BLaER1 treated with 17β-estradiol and CSF1 and Interleukin-3, amounts not matched to agents 10 nM and 100 nM (cell line): ENCODE measurements around the gene PRR20A.
"Not testable (repeated sequence)": the region's sequence is repeated elsewhere in the genome, so short reads cannot be mapped to it uniquely, and the experiment has no call there.

ENCODE experiments used
- H3K27ac ChIP-seq, 11 experiments: shearing (Covaris generic); formaldehyde crosslinking; 2 replicates each; pipeline ENCODE4 v1.8.1; 2022
- H3K27me3 ChIP-seq, 11 experiments: shearing (Covaris generic); formaldehyde crosslinking; 2 replicates each; pipeline ENCODE4 v1.8.1; 2022
- H3K36me3 ChIP-seq, 11 experiments: shearing (Covaris generic); formaldehyde crosslinking; 2 replicates each; pipeline ENCODE4 v1.8.1; 2022
- H3K4me1 ChIP-seq, 10 experiments: shearing (Covaris generic); formaldehyde crosslinking; 2 replicates each; pipeline ENCODE4 v1.8.1; 2022
- H3K4me2 ChIP-seq, 11 experiments: shearing (Covaris generic); formaldehyde crosslinking; 2 replicates each; pipeline ENCODE4 v1.8.1; 2022
- H3K4me3 ChIP-seq, 10 experiments: shearing (Covaris generic); formaldehyde crosslinking; 2 replicates each; pipeline ENCODE4 v1.8.1; 2022
- H3K9ac ChIP-seq, 11 experiments: shearing (Covaris generic); formaldehyde crosslinking; 2 replicates each; pipeline ENCODE4 v1.8.1; 2022
- H3K9me3 ChIP-seq, 11 experiments: shearing (Covaris generic); formaldehyde crosslinking; replicated peaks in 1 of 11; 2 replicates each; pipeline ENCODE4 v1.8.1; 2022
- H4K20me1 ChIP-seq, 11 experiments: shearing (Covaris generic); formaldehyde crosslinking; 2 replicates each; pipeline ENCODE4 v1.8.1; 2022
- Cebpa-rat ChIP-seq, 11 experiments: shearing (Covaris generic); IDR thresholded peaks; 2 replicates each; pipeline ENCODE4 v1.8.1; 2022

PRR20A gene

GRCh38 chr13:57140235-57140968 lies at the start of gene PRR20A:
TSS of gene PRR20A (plus strand) at chr13:57140918. CDS start at chr13:57141305, 387 bp downstream.
- not testable (repeated sequence) for H3K4me3 ChIP-seq, H3K36me3 ChIP-seq, H3K9me3 ChIP-seq, H3K27ac ChIP-seq, H3K9ac ChIP-seq, H4K20me1 ChIP-seq, H3K4me2 ChIP-seq, H3K27me3 ChIP-seq, H3K4me1 ChIP-seq

GRCh38 chr13:57114945-57115344 lies 25.8 kb upstream of the PRR20A start:
- Histone ChIP-seq H3K4me2 (no peak overlapping the region), H3K27ac (no peak overlapping the region), H3K9me3 (0 out of 22 replicates have a peak, but pooled peaks cover 0 to 5% (median 0%) of the 10 kb centered on the region in 11 experiments), H3K36me3 (no peaks in the 10 kb centered on the region), H4K20me1 (no peaks in the 10 kb centered on the region), H3K4me3 (no peak overlapping the region), H3K9ac (no peak overlapping the region), H3K4me1 (no peaks in the 10 kb centered on the region), H3K27me3 (no peaks in the 10 kb centered on the region)
- no peak for TF ChIP-seq Cebpa-rat (IDR thresholded peaks at IDR 0.05)

- no peaks in the 10 kb centered on the region for H3K36me3 ChIP-seq
- no peak overlapping the region for H3K27ac ChIP-seq
- no peak overlapping the region for H3K4me3 ChIP-seq
- H3K4me1 ChIP-seq = no peaks in the 10 kb centered on the region
- no peak for TF ChIP-seq Cebpa-rat (IDR thresholded peaks at IDR 0.05)
- H3K9me3 ChIP-seq = no peaks in the 10 kb centered on the region
- H3K9ac ChIP-seq = no peak overlapping the region
- no peaks in the 10 kb centered on the region for H3K27me3 ChIP-seq
- H4K20me1 ChIP-seq = no peaks in the 10 kb centered on the region
- H3K4me2 ChIP-seq = no peak overlapping the region
Measured at GRCh38 chr13:57123681-57124080, 17.0 kb upstream of the PRR20A start.

GRCh38 chr13:57128909-57129308 lies 11.8 kb upstream of the PRR20A start:
- Histone ChIP-seq H3K27ac (no peak overlapping the region), H3K27me3 (no peaks in the 10 kb centered on the region), H3K9ac (no peak overlapping the region), H4K20me1 (no peaks in the 10 kb centered on the region), H3K9me3 (no peaks in the 10 kb centered on the region), H3K4me3 (no peak overlapping the region), H3K36me3 (no peaks in the 10 kb centered on the region), H3K4me2 (no peak overlapping the region), H3K4me1 (no peaks in the 10 kb centered on the region)
- no peak for TF ChIP-seq Cebpa-rat (IDR thresholded peaks at IDR 0.05)

DNA sequence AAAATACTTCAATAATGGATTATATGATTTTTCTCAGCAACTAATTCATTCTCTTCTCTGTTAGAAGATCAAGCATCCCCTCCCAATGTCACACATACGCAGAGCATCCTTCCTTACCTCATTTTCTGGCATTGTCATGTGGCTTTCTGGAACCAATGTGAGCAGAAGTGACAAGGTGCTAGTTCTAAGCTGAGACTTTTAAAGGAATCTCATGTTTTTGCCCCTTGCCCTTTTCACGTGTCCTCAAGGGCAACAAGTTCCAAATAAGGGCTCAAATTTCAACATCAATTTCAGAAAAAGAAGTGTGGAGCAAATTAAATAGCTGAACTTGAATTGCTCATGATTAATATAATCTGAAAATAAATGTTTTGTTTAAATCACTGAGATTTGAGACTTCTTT lies 4.6 kb upstream of the PRR20A start:
- no peaks in the 10 kb centered on the region for H3K27me3 ChIP-seq
- no peak overlapping the region for H3K4me3 ChIP-seq
- H3K27ac ChIP-seq = no peak overlapping the region
- TF ChIP-seq Cebpa-rat (IDR thresholded peaks at IDR 0.05) = no peak
- H4K20me1 ChIP-seq = no peaks in the 10 kb centered on the region
- no peaks in the 10 kb centered on the region for H3K4me1 ChIP-seq
- no peak overlapping the region for H3K4me2 ChIP-seq
- H3K9ac ChIP-seq = no peak overlapping the region
- H3K36me3 ChIP-seq = no peaks in the 10 kb centered on the region
- H3K9me3 ChIP-seq = no peaks in the 10 kb centered on the region

GRCh38 chr13:57137585-57137984 lies 3.1 kb upstream of the PRR20A start:
- H3K4me3 ChIP-seq = no peak overlapping the region
- TF ChIP-seq Cebpa-rat (IDR thresholded peaks at IDR 0.05) = no peak
- H4K20me1 ChIP-seq = no peaks in the 10 kb centered on the region
- H3K27ac ChIP-seq = no peak overlapping the region
- no peaks in the 10 kb centered on the region for H3K27me3 ChIP-seq
- no peaks in the 10 kb centered on the region for H3K4me1 ChIP-seq
- H3K36me3 ChIP-seq = no peaks in the 10 kb centered on the region
- no peak overlapping the region for H3K4me2 ChIP-seq
- no peaks in the 10 kb centered on the region for H3K9me3 ChIP-seq
- H3K9ac ChIP-seq = no peak overlapping the region

DNA sequence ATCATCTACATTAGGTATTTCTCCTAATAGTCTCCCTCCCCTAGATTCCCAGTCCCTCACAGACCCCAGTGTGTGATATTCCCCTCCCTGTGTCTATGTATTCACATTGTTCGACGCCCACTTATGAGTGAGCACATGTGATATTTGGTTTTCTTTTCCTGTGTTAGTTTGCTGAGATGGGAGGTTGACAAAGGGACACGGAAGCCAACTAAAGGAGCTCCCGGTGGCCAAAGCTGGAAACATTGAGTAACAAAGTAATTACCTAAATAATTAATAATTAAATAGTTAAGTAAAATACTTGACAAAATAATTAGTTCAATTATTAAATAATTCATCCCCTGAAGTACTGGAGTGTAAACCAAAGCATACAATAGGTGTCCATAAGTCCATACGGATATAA lies 1.7 kb upstream of the PRR20A start:
- Histone ChIP-seq H3K27ac (no peak overlapping the region), H3K36me3 (no peaks in the 10 kb centered on the region), H3K27me3 (no peaks in the 10 kb centered on the region), H4K20me1 (no peaks in the 10 kb centered on the region), H3K4me3 (no peak overlapping the region), H3K9me3 (no peaks in the 10 kb centered on the region), H3K4me2 (no peak overlapping the region), H3K4me1 (no peaks in the 10 kb centered on the region), H3K9ac (no peak overlapping the region)
- no peak for TF ChIP-seq Cebpa-rat (IDR thresholded peaks at IDR 0.05)

DNA sequence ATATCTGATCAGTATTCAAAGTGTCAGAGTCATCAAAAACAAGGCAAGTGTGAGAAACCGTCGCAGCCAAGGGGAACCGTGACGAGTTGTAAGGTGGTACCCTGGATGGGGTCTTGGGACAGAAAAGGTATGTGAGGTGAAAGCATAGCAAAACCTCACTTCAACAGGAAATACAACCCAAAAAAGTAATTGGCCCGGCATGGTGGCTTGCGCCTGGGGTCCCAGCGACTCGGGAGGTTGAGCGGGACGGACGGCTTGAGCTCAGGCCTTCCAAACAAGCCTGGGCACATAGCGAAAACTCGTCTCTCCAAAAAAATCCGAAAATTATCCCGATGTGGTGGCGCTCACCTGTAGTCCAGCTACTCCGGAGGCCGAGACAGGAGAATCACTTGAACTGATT lies 937 bp upstream of the PRR20A start:
- not testable (repeated sequence) for H3K4me2 ChIP-seq, H3K36me3 ChIP-seq, H3K9ac ChIP-seq, H3K27ac ChIP-seq, H3K4me3 ChIP-seq, H3K27me3 ChIP-seq, H4K20me1 ChIP-seq, H3K9me3 ChIP-seq, H3K4me1 ChIP-seq

DNA sequence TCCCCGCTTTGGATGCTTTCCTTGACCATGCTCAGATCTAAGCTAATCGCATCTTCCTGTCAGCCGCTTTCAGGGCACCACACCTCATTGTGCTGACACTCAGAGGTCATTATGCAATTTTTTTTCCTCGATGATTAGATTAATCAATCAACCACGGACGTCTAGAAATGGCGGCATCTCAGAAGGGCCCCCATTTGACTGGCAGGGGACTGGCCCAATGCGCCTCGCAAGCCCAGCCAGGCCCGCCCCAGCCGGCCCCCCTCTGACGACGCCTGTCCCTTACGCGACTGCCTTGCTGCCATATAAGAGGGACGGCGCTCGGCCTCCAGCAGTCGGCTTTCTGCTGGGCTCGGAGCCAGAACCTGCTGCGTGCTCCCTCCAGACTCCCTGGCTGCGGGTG lies 6.5 kb downstream of the PRR20A start, which contains the start of gene PRR20B:
Gene PRR20B (plus strand): TSS at position 301 of the 400 bp plus-strand sequence. CDS start 387 bp downstream, outside the sequence.
- H3K36me3 ChIP-seq, H3K27me3 ChIP-seq, H3K4me2 ChIP-seq, H3K9ac ChIP-seq, H3K9me3 ChIP-seq, H3K4me3 ChIP-seq, H4K20me1 ChIP-seq, H3K27ac ChIP-seq, H3K4me1 ChIP-seq: not testable (repeated sequence)

DNA sequence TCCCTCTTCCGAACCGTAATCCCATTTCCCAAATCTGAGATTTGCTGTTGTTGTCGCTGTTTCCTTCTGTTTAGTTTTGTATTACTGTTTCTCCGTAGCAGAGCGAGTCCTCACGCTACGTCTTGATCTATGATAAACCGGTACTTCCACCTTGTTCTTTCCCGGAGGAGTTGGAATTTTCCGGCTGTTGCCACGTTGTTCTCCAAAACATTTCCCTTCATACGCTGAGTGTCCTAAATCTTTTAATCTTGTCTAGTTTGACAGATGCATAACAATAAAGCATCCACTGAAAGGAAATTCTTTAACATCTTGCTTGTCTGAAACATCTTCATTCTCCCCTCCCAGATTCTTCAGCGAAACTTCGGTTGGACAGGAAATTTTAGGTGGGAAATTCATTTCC lies 7.4 kb downstream of the PRR20A start:
- not testable (repeated sequence) for H3K9me3 ChIP-seq, H3K27me3 ChIP-seq, H3K36me3 ChIP-seq, H3K9ac ChIP-seq, H3K4me2 ChIP-seq, H3K4me3 ChIP-seq, H3K27ac ChIP-seq, H4K20me1 ChIP-seq, H3K4me1 ChIP-seq

DNA sequence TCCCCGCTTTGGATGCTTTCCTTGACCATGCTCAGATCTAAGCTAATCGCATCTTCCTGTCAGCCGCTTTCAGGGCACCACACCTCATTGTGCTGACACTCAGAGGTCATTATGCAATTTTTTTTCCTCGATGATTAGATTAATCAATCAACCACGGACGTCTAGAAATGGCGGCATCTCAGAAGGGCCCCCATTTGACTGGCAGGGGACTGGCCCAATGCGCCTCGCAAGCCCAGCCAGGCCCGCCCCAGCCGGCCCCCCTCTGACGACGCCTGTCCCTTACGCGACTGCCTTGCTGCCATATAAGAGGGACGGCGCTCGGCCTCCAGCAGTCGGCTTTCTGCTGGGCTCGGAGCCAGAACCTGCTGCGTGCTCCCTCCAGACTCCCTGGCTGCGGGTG lies 13.0 kb downstream of the PRR20A start, which contains the start of gene PRR20C:
Gene PRR20C (plus strand): TSS at position 301 of the 400 bp plus-strand sequence. CDS start 387 bp downstream, outside the sequence.
- H3K4me1 ChIP-seq, H4K20me1 ChIP-seq, H3K4me2 ChIP-seq, H3K9ac ChIP-seq, H3K27ac ChIP-seq, H3K9me3 ChIP-seq, H3K36me3 ChIP-seq, H3K4me3 ChIP-seq, H3K27me3 ChIP-seq: not testable (repeated sequence)

DNA sequence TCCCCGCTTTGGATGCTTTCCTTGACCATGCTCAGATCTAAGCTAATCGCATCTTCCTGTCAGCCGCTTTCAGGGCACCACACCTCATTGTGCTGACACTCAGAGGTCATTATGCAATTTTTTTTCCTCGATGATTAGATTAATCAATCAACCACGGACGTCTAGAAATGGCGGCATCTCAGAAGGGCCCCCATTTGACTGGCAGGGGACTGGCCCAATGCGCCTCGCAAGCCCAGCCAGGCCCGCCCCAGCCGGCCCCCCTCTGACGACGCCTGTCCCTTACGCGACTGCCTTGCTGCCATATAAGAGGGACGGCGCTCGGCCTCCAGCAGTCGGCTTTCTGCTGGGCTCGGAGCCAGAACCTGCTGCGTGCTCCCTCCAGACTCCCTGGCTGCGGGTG lies 19.6 kb downstream of the PRR20A start, which contains the start of gene PRR20D:
Gene PRR20D (plus strand): TSS at position 301 of the 400 bp plus-strand sequence. CDS start 387 bp downstream, outside the sequence.
- not testable (repeated sequence) for H3K27ac ChIP-seq, H3K4me1 ChIP-seq, H3K27me3 ChIP-seq, H3K4me3 ChIP-seq, H3K9ac ChIP-seq, H4K20me1 ChIP-seq, H3K9me3 ChIP-seq, H3K4me2 ChIP-seq, H3K36me3 ChIP-seq

GRCh38 chr13:57166897-57167296 lies 26.2 kb downstream of the PRR20A start, which contains the start of gene PRR20E:
TSS of gene PRR20E (plus strand) at chr13:57167197. CDS start at chr13:57167584, 387 bp downstream.
- H3K4me3 ChIP-seq, H3K4me2 ChIP-seq, H3K27ac ChIP-seq, H3K9me3 ChIP-seq, H3K27me3 ChIP-seq, H3K36me3 ChIP-seq, H3K9ac ChIP-seq, H4K20me1 ChIP-seq, H3K4me1 ChIP-seq: not testable (repeated sequence)
